G401.6 (cell line): ENCODE measurements around the gene SERPINF2.
"Not testable (repeated sequence)": the region's sequence is repeated elsewhere in the genome, so short reads cannot be mapped to it uniquely, and the experiment has no call there.

Experiments used
- FAIRE-seq: peaks from 2 replicates; lab custom pipeline; 2012; peaks lifted over from hg19 to GRCh38; lab: Jason Lieb, UNC

Gene SERPINF2

DNA sequence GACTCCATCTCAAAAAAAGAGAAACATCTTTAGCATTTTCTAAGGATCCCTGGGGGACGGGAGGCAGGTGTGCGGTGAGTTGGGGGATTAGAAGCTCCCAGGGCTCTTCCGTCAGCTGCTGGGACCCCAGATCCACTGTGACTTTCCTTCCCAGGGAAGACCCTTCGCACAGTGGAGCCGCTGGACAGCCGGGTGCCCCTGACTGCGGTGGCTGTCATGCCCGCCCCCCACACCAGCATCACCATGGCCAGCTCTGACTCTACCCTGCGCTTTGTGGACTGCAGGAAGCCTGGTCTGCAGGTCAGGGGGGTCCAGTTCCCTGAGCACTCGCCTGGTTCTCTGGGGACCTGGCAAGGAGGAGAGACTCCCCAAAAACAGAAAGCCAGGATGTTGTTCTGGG, 7.3 kb upstream of the SERPINF2 start:
- FAIRE-seq: no peak

- no peak for FAIRE-seq
Measured at GRCh38 chr17:1735834-1736347, 6.8 kb upstream of the SERPINF2 start.

DNA sequence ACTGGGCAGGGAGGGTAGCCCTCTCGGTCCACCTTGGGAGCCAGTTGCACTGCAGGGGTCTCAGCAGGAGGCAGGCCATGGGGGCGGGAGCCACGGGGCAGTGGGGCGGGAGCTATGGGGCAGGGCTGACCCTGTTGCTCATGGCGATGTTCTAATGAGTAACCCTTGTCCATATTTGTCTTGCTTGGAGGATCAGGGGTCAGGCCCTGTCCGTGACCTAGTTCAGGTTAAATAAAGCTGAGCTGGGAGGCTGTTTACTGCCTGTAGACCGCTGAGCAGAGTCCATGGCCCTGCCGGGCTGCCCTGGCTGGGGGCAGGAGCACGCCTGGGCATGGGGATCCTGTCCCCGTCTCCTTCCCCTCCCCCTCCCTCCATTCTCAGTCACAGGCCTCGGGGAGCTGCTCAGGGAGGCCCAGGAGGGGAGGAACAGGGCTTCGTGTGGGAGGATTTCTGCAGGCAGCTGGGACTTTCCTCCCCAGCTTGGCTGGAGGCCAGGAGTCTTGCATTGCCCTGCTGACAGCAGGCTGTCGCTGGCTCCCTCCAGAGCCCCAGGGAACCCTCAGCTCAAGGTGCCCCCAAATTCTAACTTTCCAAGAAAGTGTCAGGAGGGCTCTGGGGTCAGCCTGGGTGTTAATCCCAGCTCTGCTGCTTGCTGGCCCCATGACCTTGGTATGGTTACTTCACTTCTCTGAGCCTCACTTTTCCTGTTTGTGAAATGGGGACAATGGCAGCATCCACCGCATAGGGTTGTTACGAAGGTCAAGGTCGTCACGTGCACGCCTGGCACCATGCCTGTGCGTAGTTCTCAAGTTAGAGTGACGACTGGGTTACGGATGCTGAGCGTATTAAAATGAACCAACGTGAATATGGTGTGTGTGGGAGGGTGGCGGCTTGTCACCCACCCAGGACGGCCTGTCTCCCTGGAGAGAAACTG, 6.1 kb upstream of the SERPINF2 start:
- no peak for FAIRE-seq

GRCh38 chr17:1737531-1738291, 5.0 kb upstream of the SERPINF2 start:
- no peak for FAIRE-seq

DNA sequence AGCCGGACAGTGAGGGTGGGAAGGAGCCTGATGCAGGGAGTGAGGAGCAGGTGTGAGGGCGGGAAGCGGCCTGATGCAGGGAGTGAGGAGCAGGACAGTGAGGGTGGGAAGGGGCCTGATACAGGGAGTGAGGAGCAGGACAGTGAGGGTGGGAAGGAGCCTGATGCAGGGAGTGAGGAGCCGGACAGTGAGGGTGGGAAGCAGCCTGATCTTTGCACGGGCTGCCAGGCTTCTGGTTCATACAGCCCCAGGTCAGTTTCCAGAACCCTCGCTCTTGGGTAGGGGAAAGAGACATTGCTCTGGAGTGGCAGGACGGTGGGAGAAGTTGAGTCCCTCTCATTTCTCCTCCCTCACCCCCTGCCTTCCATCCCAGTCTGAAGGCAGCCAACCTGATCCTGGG, 772 bp upstream of the SERPINF2 start:
- FAIRE-seq: not testable (repeated sequence)

DNA sequence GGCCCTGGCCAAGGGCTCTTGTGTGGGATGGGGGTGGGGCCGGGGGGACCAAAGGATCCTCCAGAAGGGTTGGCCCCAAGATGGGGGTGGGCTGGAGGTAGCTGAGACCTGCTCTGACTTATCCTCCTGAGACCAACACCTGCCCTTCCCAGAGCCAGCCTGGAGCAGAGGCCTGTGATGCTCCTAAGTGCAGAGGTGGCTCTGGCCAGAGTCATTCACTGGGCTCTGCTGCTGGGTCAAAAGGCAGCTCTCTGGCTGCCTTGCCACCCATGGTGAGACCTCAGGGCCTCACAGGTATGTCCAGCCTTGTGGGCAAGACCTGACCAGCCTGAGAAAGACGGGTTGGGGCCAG, 393 bp downstream of the SERPINF2 start:
- FAIRE-seq: no peak

DNA sequence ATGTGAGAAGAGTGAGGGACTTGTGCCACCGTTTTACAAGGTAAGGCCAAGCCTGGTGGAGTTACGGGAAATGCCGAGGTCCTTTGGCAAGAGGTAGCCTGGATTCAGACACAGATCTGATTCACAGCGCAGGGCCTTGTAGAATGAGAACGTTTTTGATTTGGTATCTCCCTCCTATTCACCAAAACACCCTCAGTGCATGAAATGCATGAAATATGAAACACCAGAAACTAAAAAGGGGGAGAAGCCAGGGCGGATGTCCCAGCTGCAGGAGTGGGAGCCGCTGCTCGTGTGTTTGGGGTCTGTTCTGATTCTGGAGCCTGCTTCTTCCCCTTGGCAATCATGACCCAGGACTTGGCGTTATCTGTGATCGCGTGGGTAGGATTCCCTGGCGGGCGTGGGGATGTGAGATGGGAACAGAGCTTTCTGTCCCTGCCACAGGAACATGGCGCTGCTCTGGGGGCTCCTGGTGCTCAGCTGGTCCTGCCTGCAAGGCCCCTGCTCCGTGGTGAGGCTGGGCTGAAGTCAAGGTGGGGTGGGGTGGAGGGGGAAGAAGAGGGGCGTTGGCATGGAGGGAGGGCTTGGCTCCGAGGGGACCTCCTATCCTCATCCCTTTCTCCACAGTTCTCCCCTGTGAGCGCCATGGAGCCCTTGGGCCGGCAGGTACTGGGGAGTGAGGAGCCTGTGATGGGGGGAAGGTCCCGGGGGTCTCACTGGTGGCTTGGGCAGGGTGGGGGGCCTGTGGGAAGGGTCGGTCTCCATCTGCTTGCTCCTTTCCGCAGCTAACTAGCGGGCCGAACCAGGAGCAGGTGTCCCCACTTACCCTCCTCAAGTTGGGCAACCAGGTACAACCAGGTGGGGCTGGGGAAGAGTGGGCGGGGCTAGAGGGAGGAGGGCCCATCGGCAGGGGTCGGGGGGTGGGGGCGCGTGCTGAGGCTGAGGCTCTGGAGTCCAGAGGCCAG, 2.2 kb downstream of the SERPINF2 start:
- FAIRE-seq: no peak

GRCh38 chr17:1745513-1746020, 2.9 kb downstream of the SERPINF2 start:
- no peak for FAIRE-seq

DNA sequence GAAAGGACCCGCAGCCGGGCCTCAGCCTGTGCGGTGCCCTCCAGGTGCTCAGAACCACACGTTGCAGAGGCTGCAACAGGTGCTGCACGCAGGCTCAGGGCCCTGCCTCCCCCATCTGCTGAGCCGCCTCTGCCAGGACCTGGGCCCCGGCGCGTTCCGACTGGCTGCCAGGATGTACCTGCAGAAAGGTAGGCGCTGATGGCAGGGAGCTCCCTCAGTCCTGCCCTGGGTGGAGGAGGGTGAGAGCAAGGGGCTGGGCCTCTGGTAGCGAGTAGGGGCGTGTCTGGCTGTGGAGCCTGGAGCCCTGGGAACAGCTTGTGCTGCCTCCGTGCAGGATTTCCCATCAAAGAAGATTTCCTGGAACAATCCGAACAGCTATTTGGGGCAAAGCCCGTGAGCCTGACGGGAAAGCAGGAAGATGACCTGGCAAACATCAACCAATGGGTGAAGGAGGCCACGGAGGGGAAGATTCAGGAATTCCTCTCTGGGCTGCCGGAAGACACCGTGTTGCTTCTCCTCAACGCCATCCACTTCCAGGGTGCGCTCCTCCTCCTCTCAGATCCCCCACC, 4.4 kb downstream of the SERPINF2 start:
- FAIRE-seq: no peak

- FAIRE-seq: no peak
Measured at GRCh38 chr17:1750628-1751027, 8.0 kb downstream of the SERPINF2 start.

DNA sequence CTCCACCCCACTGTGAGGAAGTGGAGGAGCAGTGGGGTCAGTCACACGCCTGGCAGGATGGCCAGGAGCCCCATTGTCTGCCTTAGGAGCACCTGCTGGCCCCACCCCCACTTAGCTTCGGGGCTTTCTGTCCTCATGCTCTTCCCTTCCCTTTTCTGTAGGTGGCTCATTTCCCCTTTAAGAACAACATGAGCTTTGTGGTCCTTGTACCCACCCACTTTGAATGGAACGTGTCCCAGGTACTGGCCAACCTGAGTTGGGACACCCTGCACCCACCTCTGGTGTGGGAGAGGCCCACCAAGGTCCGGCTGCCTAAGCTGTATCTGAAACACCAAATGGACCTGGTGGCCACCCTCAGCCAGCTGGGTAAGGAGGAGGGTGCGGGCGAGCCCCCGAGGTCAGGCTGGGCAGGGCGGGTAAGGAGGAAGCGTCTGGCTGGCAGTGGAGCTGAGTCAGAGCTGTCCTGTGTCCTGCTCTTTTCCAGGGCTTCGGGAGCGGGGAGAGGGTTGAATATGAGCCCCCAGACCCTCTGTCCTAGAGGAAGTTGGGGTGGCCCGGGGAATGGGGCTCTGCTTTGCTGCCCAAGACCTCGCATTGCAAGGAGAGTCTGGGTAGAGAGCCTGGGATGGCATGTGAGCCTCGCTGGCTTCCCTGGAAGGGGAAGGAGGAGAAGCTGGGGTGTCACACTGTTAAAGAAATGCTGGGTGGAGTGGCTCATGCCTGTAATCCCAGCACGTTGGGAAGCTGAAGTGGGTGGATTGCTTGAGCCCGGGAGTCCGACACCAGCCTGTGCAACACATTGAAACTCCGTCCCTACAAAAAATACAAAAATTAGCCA, 10.0 kb downstream of the SERPINF2 start:
- FAIRE-seq: no peak

GRCh38 chr17:1753767-1754429, 11.2 kb downstream of the SERPINF2 start:
- FAIRE-seq: no peak

GRCh38 chr17:1754430-1755112, 11.9 kb downstream of the SERPINF2 start:
- no peak for FAIRE-seq

- FAIRE-seq: no peak
Measured at GRCh38 chr17:1755252-1755826, 12.7 kb downstream of the SERPINF2 start.

DNA sequence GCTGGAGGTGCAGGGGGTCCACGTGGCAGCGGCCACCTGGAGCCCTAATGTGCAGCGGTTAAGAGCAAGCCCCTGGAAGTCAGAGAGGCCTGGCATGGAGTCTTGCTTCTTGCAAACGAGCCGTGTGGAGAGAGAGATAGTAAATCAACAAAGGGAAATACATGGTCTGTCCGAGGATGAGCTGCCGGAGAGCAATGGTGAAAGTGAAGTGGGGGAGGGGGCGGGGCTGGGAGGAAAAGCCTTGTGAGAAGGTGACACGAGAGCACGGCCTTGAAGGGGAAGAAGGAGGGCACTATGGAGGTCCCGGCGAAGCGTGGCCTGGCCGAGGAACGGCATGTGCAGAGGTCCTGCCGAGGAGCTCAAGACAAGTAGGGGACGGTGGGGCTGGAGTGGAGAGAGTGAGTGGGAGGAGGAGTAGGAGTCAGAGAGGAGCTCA, 13.2 kb downstream of the SERPINF2 start:
- no peak for FAIRE-seq

DNA sequence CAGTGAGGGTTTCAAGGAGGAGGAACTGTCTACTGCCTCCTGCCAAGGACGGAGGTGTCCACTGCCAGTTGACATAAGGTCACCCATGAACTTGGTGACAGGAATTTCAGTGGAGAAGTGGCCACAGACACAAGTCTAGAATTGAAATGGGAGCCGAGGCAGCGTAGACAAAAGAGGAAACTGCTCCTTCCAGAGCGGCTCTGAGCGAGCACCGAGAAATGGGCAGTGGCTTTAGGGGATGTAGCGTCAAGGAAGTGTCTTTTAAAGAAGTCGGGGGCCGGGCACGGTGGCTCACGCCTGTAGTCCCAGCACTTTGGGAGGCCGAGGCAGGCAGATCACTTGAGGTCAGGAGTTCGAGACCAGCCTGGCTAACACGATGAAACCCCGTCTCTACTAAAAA, 16.1 kb downstream of the SERPINF2 start:
- no peak for FAIRE-seq

DNA sequence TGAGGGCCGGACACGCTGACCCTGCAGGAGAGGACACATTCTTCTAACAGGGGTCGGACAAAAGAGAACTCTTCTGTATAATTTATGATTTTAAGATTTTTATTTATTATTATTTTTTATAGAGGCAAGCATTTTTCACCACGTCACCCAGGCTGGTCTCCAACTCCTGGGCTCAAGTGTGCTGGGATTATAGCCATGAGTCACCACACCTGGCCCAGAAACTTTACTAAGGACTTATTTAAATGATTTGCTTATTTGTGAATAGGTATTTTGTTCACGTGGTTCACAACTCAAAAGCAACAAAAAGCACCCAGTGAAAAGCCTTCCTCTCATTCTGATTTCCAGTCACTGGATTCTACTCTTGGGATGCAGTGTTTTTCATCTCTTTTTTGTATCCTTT, 16.9 kb downstream of the SERPINF2 start:
- FAIRE-seq: no peak

DNA sequence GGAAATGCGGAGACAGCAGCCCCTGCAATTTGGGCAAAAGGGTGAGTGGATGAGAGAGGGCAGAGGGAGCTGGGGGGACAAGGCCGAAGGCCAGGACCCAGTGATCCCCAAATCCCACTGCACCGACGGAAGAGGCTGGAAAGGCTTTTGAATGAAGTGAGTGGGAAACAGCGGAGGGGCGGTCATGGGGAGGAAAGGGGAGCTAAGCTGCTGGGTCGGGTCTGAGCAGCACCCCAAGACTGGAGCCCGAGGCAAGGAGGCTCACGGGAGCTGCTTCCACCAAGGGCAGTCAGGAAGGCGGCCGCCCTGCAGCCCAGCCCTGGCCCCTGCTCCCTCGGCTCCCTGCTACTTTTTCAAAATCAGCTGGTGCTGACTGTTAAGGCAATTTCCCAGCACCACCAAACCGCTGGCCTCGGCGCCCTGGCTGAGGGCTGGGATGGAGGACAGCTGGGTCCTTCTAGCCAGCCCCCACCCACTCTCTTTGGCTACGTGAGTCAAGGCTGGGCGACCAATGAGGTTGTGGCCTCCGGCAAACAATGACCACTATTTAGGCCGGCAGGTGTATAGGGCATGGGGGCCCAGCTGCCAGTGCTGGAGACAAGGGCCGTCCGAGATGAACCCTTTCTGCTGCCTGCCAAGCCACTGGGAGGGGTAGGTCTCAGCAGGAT, 19.7 kb downstream of the SERPINF2 start:
- FAIRE-seq: no peak
